ENCODE measurements around the gene PKNOX2.

The PKNOX2 gene

GRCh38 chr11:125174686-125175085 lies 10.1 kb downstream of the PKNOX2 start:
- H3K4me3 ChIP-seq (ENCODE audit: low read depth, low read length): no peak overlapping the region
- H3K4me1 ChIP-seq (ENCODE audit: control insufficient read depth, insufficient read depth, low read length): peaks cover 31% of the 10 kb centered on the region
- H3K27me3 ChIP-seq (ENCODE audit: control insufficient read depth, insufficient read depth, low read length): peaks cover 44% of the 10 kb centered on the region
- H3K27ac ChIP-seq (ENCODE audit: low read depth, low read length): no peak overlapping the region
- H3K9me3 ChIP-seq (ENCODE audit: control insufficient read depth, insufficient read depth, low read length): no peaks in the 10 kb centered on the region
- H3K9ac ChIP-seq (ENCODE audit: low read depth, low read length): no peak overlapping the region
- no peaks in the 10 kb centered on the region for H3K36me3 ChIP-seq (ENCODE audit: control insufficient read depth, insufficient read depth, low read length)

- Histone ChIP-seq H3K27me3 (ENCODE audit: control insufficient read depth, insufficient read depth, low read length) (peaks cover 39% of the 10 kb centered on the region), H3K9ac (ENCODE audit: low read depth, low read length) (no peak overlapping the region), H3K4me3 (ENCODE audit: low read depth, low read length) (no peak overlapping the region), H3K9me3 (ENCODE audit: control insufficient read depth, insufficient read depth, low read length) (no peaks in the 10 kb centered on the region), H3K27ac (ENCODE audit: low read depth, low read length) (no peak overlapping the region), H3K4me1 (ENCODE audit: control insufficient read depth, insufficient read depth, low read length) (peaks cover 30% of the 10 kb centered on the region), H3K36me3 (ENCODE audit: control insufficient read depth, insufficient read depth, low read length) (no peaks in the 10 kb centered on the region)
Observed at GRCh38 chr11:125175166-125175565, 10.6 kb downstream of the PKNOX2 start.

- Histone ChIP-seq H3K27me3 (ENCODE audit: control insufficient read depth, insufficient read depth, low read length) (peaks cover 32% of the 10 kb centered on the region), H3K4me3 (ENCODE audit: low read depth, low read length) (no peak overlapping the region), H3K36me3 (ENCODE audit: control insufficient read depth, insufficient read depth, low read length) (no peaks in the 10 kb centered on the region), H3K4me1 (ENCODE audit: control insufficient read depth, insufficient read depth, low read length) (peaks cover 35% of the 10 kb centered on the region), H3K9ac (ENCODE audit: low read depth, low read length) (no peak overlapping the region), H3K9me3 (ENCODE audit: control insufficient read depth, insufficient read depth, low read length) (no peaks in the 10 kb centered on the region), H3K27ac (ENCODE audit: low read depth, low read length) (no peak overlapping the region)
Observed at GRCh38 chr11:125175896-125176575, 11.5 kb downstream of the PKNOX2 start.

- H3K4me1 ChIP-seq (ENCODE audit: control insufficient read depth, insufficient read depth, low read length): peaks cover 39% of the 10 kb centered on the region
- no peak overlapping the region for H3K27ac ChIP-seq (ENCODE audit: low read depth, low read length)
- H3K9me3 ChIP-seq (ENCODE audit: control insufficient read depth, insufficient read depth, low read length): no peaks in the 10 kb centered on the region
- H3K4me3 ChIP-seq (ENCODE audit: low read depth, low read length): no peak overlapping the region
- no peaks in the 10 kb centered on the region for H3K36me3 ChIP-seq (ENCODE audit: control insufficient read depth, insufficient read depth, low read length)
- H3K9ac ChIP-seq (ENCODE audit: low read depth, low read length): no peak overlapping the region
- peaks cover 27% of the 10 kb centered on the region for H3K27me3 ChIP-seq (ENCODE audit: control insufficient read depth, insufficient read depth, low read length)
Observed at GRCh38 chr11:125176866-125177265, 12.3 kb downstream of the PKNOX2 start.

GRCh38 chr11:125177543-125177942 lies 13.0 kb downstream of the PKNOX2 start:
- Histone ChIP-seq H3K9ac (ENCODE audit: low read depth, low read length) (no peak overlapping the region), H3K27ac (ENCODE audit: low read depth, low read length) (no peak overlapping the region), H3K4me1 (ENCODE audit: control insufficient read depth, insufficient read depth, low read length) (peaks cover 39% of the 10 kb centered on the region), H3K9me3 (ENCODE audit: control insufficient read depth, insufficient read depth, low read length) (no peaks in the 10 kb centered on the region), H3K36me3 (ENCODE audit: control insufficient read depth, insufficient read depth, low read length) (no peaks in the 10 kb centered on the region), H3K4me3 (ENCODE audit: low read depth, low read length) (no peak overlapping the region), H3K27me3 (ENCODE audit: control insufficient read depth, insufficient read depth, low read length) (peaks cover 20% of the 10 kb centered on the region)

GRCh38 chr11:125179346-125179745 lies 14.8 kb downstream of the PKNOX2 start:
- Histone ChIP-seq H3K4me1 (ENCODE audit: control insufficient read depth, insufficient read depth, low read length) (peaks cover 39% of the 10 kb centered on the region), H3K4me3 (ENCODE audit: low read depth, low read length) (no peak overlapping the region), H3K27ac (ENCODE audit: low read depth, low read length) (no peak overlapping the region), H3K9ac (ENCODE audit: low read depth, low read length) (no peak overlapping the region), H3K27me3 (ENCODE audit: control insufficient read depth, insufficient read depth, low read length) (peaks cover 9% of the 10 kb centered on the region; the same call in 1 of the 2 replicates), H3K9me3 (ENCODE audit: control insufficient read depth, insufficient read depth, low read length) (no peaks in the 10 kb centered on the region), H3K36me3 (ENCODE audit: control insufficient read depth, insufficient read depth, low read length) (no peaks in the 10 kb centered on the region)

GRCh38 chr11:125179895-125180294 lies 15.3 kb downstream of the PKNOX2 start:
- Histone ChIP-seq H3K9me3 (ENCODE audit: control insufficient read depth, insufficient read depth, low read length) (no peaks in the 10 kb centered on the region), H3K36me3 (ENCODE audit: control insufficient read depth, insufficient read depth, low read length) (no peaks in the 10 kb centered on the region), H3K27ac (ENCODE audit: low read depth, low read length) (no peak overlapping the region), H3K4me1 (ENCODE audit: control insufficient read depth, insufficient read depth, low read length) (peaks cover 39% of the 10 kb centered on the region), H3K27me3 (ENCODE audit: control insufficient read depth, insufficient read depth, low read length) (peaks cover 9% of the 10 kb centered on the region; the same call in 1 of the 2 replicates), H3K9ac (ENCODE audit: low read depth, low read length) (no peak overlapping the region), H3K4me3 (ENCODE audit: low read depth, low read length) (no peak overlapping the region)

GRCh38 chr11:125180413-125181305 lies 16.1 kb downstream of the PKNOX2 start:
- no peaks in the 10 kb centered on the region for H3K9me3 ChIP-seq (ENCODE audit: control insufficient read depth, insufficient read depth, low read length)
- H3K4me1 ChIP-seq (ENCODE audit: control insufficient read depth, insufficient read depth, low read length): peaks cover 39% of the 10 kb centered on the region
- no peaks in the 10 kb centered on the region for H3K36me3 ChIP-seq (ENCODE audit: control insufficient read depth, insufficient read depth, low read length)
- no peak overlapping the region for H3K9ac ChIP-seq (ENCODE audit: low read depth, low read length)
- H3K27ac ChIP-seq (ENCODE audit: low read depth, low read length): peak overlapping the region; percentile 48
- peaks cover 9% of the 10 kb centered on the region; the same call in 1 of the 2 replicates for H3K27me3 ChIP-seq (ENCODE audit: control insufficient read depth, insufficient read depth, low read length)
- H3K4me3 ChIP-seq (ENCODE audit: low read depth, low read length): no peak overlapping the region

- H3K4me1 ChIP-seq (ENCODE audit: control insufficient read depth, insufficient read depth, low read length): peaks cover 26% of the 10 kb centered on the region
- H3K27ac ChIP-seq (ENCODE audit: low read depth, low read length): no peak overlapping the region
- H3K4me3 ChIP-seq (ENCODE audit: low read depth, low read length): no peak overlapping the region
- H3K36me3 ChIP-seq (ENCODE audit: control insufficient read depth, insufficient read depth, low read length): no peaks in the 10 kb centered on the region
- H3K27me3 ChIP-seq (ENCODE audit: control insufficient read depth, insufficient read depth, low read length): 0 out of 2 replicates have a peak, but pooled peaks cover 2% of the 10 kb centered on the region
- no peak overlapping the region for H3K9ac ChIP-seq (ENCODE audit: low read depth, low read length)
- no peaks in the 10 kb centered on the region for H3K9me3 ChIP-seq (ENCODE audit: control insufficient read depth, insufficient read depth, low read length)
Observed at GRCh38 chr11:125182573-125182972, 18.0 kb downstream of the PKNOX2 start.

GRCh38 chr11:125183641-125184040 lies 19.1 kb downstream of the PKNOX2 start:
- no peak overlapping the region for H3K9ac ChIP-seq (ENCODE audit: low read depth, low read length)
- H3K36me3 ChIP-seq (ENCODE audit: control insufficient read depth, insufficient read depth, low read length): no peaks in the 10 kb centered on the region
- H3K4me1 ChIP-seq (ENCODE audit: control insufficient read depth, insufficient read depth, low read length): peaks cover 25% of the 10 kb centered on the region
- H3K27me3 ChIP-seq (ENCODE audit: control insufficient read depth, insufficient read depth, low read length): no peaks in the 10 kb centered on the region
- H3K9me3 ChIP-seq (ENCODE audit: control insufficient read depth, insufficient read depth, low read length): no peaks in the 10 kb centered on the region
- no peak overlapping the region for H3K4me3 ChIP-seq (ENCODE audit: low read depth, low read length)
- H3K27ac ChIP-seq (ENCODE audit: low read depth, low read length): no peak overlapping the region

GRCh38 chr11:125188021-125188420 lies 23.5 kb downstream of the PKNOX2 start:
- H3K9me3 ChIP-seq (ENCODE audit: control insufficient read depth, insufficient read depth, low read length): no peaks in the 10 kb centered on the region
- H3K27ac ChIP-seq (ENCODE audit: low read depth, low read length): no peak overlapping the region
- H3K4me3 ChIP-seq (ENCODE audit: low read depth, low read length): no peak overlapping the region
- H3K9ac ChIP-seq (ENCODE audit: low read depth, low read length): no peak overlapping the region
- no peaks in the 10 kb centered on the region for H3K27me3 ChIP-seq (ENCODE audit: control insufficient read depth, insufficient read depth, low read length)
- 0 out of 2 replicates have a peak, but pooled peaks cover 6% of the 10 kb centered on the region for H3K4me1 ChIP-seq (ENCODE audit: control insufficient read depth, insufficient read depth, low read length)
- no peaks in the 10 kb centered on the region for H3K36me3 ChIP-seq (ENCODE audit: control insufficient read depth, insufficient read depth, low read length)

All from HUES48 (cell line).